Activated CD8-positive, alpha-beta memory T cell treated with anti-CD3 and anti-CD28 coated beads, Interleukin-2, amount 50 U/mL, for 1 hour (primary cell): ENCODE data around the gene KIF3B.
"Not testable (repeated sequence)": the region's sequence is repeated elsewhere in the genome, so short reads cannot be mapped to it uniquely, and the experiment has no call there.

Experiments used
- DNase-seq: peaks from one replicate; pipeline ENCODE4 v3.0.0-alpha.2; 2020; ENCODE audit errors: extremely low read depth

KIF3B gene

DNA sequence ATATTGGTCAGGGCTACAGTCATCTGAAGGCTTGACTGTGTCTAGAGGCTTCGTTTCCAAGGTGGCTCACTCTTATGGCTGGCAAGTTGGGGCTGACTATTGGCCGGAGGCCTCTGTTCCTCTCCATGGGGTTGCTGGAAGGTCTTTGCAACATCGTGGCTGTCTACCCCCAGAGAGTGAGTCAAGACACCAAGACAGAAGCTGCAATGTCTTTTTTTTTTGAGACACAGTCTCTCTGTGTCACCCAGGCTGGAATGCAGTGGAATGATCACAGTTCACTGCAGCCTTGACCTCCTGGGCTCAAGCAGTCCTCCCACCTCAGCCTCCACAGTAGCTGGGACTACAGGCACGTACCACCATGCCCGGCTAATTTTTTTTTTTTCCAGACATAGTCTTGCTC, 29.4 kb upstream of the KIF3B start:
- DNase-seq: no peak

GRCh38 chr20:32249030-32249738, 28.3 kb upstream of the KIF3B start:
- DNase-seq: peak; percentile 29

DNA sequence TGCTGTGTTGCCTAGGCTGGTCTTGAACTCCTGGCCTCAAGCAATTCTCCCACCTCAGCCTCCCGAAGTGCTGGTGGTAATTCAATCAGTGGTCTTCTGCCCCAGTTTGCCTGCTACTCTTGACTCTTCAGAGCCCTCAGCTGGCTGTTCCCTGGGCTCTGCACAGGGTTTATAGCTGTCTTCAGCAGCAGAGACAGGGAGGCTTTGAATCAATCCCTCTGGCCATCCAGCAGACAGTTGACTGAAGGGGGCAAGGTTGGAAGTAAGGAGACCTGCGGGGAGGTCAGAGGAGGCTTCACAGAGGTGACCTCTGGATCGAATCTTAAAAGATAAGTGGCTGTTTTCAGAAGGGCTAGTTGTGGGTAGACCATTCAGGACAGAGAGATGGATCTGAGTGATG, 26.0 kb upstream of the KIF3B start:
- DNase-seq: no peak

DNA sequence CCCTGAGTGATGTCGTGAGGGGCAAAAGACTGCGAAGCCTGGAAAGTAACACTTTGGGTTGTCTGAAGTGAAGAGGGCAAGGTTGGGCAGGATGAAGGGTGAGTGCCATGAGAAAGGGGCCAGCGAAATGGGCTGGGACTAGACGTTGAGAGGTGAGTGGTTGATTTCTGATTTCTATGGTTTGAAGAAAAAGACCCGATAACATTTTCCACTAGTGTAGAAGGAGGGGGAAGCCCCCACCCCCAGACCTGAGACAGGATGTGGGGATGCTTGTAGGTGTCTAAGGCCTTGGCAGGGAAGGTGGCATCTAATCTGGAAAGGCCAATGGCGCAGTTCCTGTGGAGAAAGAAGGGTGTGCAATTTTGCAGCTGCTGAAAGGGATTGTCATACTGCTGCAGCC, 25.3 kb upstream of the KIF3B start:
- no peak for DNase-seq

DNA sequence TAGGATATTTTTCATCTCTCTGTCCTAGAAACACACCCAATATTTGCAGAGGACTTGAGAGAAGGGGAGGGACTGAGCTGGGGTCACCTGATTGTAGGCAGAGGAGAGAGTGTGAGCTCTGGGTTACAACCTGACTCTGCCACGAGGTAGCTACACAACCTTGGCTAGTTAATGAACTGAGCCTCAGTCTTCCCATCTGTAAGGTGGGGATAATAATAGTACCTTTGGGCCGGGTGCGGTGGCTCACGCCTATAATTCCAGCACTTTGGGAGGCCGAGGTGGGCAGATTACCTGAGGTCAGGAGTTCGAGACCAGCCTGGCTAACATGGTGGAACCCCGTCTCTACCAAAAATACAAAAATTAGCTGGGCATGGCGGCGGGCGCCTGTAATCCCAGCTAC, 16.5 kb upstream of the KIF3B start:
- not testable (repeated sequence) for DNase-seq

DNA sequence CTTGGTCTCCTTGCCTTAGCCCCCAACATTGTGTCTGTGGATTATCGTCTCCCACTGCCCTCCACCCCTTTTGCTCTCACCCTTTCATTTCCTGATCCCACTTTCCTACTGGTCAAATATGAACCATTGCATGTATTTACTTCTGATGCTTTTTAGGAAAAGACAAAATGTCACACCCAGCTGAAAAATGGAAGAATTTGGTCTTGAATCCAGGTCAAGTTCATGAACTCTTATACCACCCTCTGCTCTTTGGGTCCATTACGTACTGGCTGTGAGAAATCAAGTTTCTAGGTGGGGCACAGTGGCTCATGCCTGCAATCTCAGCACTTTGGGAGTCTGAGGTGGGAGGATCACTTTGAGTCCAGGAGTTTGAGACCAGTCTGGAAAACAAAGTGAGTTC, 15.8 kb upstream of the KIF3B start:
- DNase-seq: no peak

GRCh38 chr20:32263398-32263954, 14.0 kb upstream of the KIF3B start:
- DNase-seq: no peak

GRCh38 chr20:32271620-32272019, 5.8 kb upstream of the KIF3B start:
- no peak for DNase-seq

GRCh38 chr20:32274359-32274758, 3.1 kb upstream of the KIF3B start:
- no peak for DNase-seq

- DNase-seq: not testable (repeated sequence)
Observed at GRCh38 chr20:32275163-32275562, 2.3 kb upstream of the KIF3B start.

GRCh38 chr20:32278199-32278643, 770 bp downstream of the KIF3B start:
- no peak for DNase-seq

GRCh38 chr20:32281711-32282110, 4.3 kb downstream of the KIF3B start:
- no peak for DNase-seq

DNA sequence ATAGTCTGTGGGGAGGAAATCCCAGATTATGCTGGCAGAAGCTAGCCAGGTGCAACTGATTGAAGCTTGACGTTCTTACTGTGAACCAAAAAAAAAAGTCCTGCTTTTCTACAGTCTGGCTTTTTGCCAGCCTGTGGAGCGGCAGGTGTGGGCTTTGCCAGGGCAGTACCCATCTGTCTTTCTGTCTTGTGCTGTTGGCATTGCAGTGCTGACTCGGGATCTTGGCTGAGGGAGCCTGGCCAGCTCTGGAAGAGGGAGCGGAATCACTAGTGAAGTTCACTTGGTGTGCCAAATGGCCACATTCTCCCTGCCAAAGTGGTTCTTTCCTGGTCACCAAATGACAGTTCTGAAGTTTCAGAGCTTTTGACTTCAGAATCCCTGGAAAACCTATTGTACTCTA, 5.0 kb downstream of the KIF3B start:
- DNase-seq: no peak

GRCh38 chr20:32285082-32285620, 7.7 kb downstream of the KIF3B start:
- DNase-seq: no peak

DNA sequence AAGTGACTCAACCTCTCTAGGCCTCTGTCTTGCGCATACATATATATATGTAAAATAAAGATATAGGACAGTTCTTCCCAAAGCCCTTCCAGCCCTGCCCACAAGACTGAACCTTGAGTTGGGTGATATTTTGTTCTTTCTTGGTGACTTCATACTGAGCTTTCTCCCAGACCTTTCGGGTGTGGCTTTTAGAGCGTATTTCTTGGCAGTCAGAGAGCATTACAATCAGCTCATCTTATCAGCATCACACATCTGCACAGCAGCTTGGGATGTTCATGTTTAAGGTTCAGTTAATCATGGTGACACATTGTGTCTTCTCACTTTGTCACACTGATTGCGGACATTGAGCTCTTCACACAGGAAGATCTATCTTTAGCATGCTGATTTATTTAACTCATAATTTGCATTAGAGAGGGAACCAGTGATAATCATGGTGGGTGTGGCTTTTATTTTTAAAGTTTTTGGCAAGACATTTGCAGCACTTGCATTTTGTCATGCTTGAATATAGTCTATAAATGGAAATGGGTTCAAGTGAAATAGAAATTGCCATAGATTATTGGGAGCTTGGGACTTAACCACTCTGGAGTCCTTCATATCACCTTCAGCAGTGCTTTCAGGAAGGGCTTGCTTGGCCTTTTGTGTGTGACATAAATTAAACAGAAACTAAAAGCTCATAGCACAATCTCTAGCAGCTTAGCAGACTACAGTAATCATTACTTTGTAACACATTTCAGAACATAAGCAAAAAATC, 8.3 kb downstream of the KIF3B start:
- no peak for DNase-seq

- no peak for DNase-seq
Observed at GRCh38 chr20:32287231-32287638, 9.8 kb downstream of the KIF3B start.

- no peak for DNase-seq
Observed at GRCh38 chr20:32288225-32288849, 10.9 kb downstream of the KIF3B start.

GRCh38 chr20:32289299-32289660, 11.8 kb downstream of the KIF3B start:
- DNase-seq: not testable (repeated sequence)

- no peak for DNase-seq
Observed at GRCh38 chr20:32289661-32290431, 12.4 kb downstream of the KIF3B start.

GRCh38 chr20:32291166-32291565, 13.7 kb downstream of the KIF3B start:
- no peak for DNase-seq

DNA sequence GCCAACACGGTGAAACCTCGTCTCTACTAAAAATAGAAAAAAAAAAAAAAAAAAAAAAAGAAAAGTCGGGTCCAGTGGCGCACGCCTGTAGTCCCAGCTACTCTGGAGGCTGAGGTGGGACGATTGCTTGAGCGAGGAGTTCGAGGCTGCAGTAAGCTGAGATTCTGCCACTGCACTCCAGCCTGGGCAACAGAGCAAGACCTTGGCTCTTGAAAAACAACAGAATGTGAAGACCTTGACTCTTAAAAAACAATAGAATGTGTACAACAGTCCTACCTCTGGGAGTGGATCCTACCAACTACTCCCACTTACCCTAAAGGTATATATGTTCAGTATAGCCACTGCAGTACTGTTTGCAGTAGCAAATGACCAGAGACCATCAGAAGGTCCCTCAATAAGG, 15.1 kb downstream of the KIF3B start:
- DNase-seq: no peak

- DNase-seq: no peak
Observed at GRCh38 chr20:32294071-32294470, 16.6 kb downstream of the KIF3B start.
